Heart left ventricle (tissue), 16 donors: ENCODE results near the gene MYH7. TPM values are rescaled to one million over a fixed set of nuclear protein-coding genes. Genes with fewer than 3 reads are reported as not detected.

Source experiments
- ATAC-seq, 4 donors: fragments of 200-7000 bp; cut with Tn5 transposase; one replicate each; pipeline ENCODE4 v1.9.1; 2020 to 2022; ENCODE audit warnings: moderate library complexity in 4 of 4, mild to moderate bottlenecking in 3 of 4, moderate number of reproducible peaks in 1 of 4
- DNase-seq, 5 donors: peaks; one replicate each; pipeline ENCODE4 v3.0.0-alpha.2; 2020
- H3K27ac ChIP-seq, 12 donors: fragments of 200-600 bp; sonication (generic) in 4 of 12; one replicate each; pipeline versions ENCODE4 v1.5.0 to v1.8.0; 2016 to 2022; ENCODE audit warnings: mild to moderate bottlenecking in 2 of 12
- H3K27me3 ChIP-seq, 9 donors: fragments of 200-600 bp; sonication (generic) in 2 of 9; one replicate each; pipeline versions ENCODE4 v1.5.1 to v1.8.0; 2016 to 2022; ENCODE audit warnings: mild to moderate bottlenecking in 3 of 9
- H3K36me3 ChIP-seq, 9 donors: fragments of 200-600 bp; sonication (generic) in 2 of 9; one replicate each; pipeline versions ENCODE4 v1.5.0 to v1.8.0; 2018 to 2022; ENCODE audit warnings: mild to moderate bottlenecking in 2 of 9
- H3K4me1 ChIP-seq, 12 donors: fragments of 200-600 bp; sonication (generic) in 4 of 12; one replicate each; pipeline versions ENCODE4 v1.5.0 to v1.8.0; 2016 to 2022; ENCODE audit warnings: mild to moderate bottlenecking in 3 of 12
- H3K4me3 ChIP-seq, 12 donors: fragments of 200-600 bp; sonication (generic) in 4 of 12; one replicate each; pipeline versions ENCODE4 v1.5.0 to v1.8.0; 2017 to 2022; ENCODE audit warnings: mild to moderate bottlenecking in 9 of 12, moderate library complexity in 4 of 12
- H3K9me3 ChIP-seq, 12 donors: fragments of 200-600 bp; sonication (generic) in 4 of 12; one replicate each; pipeline versions ENCODE4 v1.5.0 to v1.8.0; 2016 to 2022; ENCODE audit warnings: mild to moderate bottlenecking in 1 of 12
- POLR2A ChIP-seq, 2 donors: fragments of 450-650 bp; IDR thresholded peaks; one replicate each; pipeline ENCODE4 v1.6.1; 2017; ENCODE audit warnings: antibody characterized with exemption in 2 of 2, mild to moderate bottlenecking in 2 of 2, moderate library complexity in 2 of 2
- whole genome bisulfite sequencing, 4 donors: extraction: QIAGEN DNeasy Blood & Tissue Kit in 2 of 4; methylation state at CpG; one replicate each; pipeline versions ENCODE4 v1.1.5 to v1.1.7; 2013 to 2018; 5-methylcytosine and 5-hydroxymethylcytosine counted together
- intact Hi-C, 10 donors: fragments of 100-400 bp; cut with DNase I; formaldehyde crosslinking; loops; one replicate each; pipeline versions ENCODE4 v1.11.1 to v1.14.2; 2022
- polyA plus RNA-seq, 2 donors: library from polyadenylated mRNA; stranded (reverse); fragments of 200-250 nt; gene quantifications; one replicate each; pipeline ENCODE4 v1.2.3, GENCODE V29; 2013
- total RNA-seq, 9 donors: library from RNA; depleted of rRNA in 2 of 9; stranded (reverse); fragments of >200 nt in 2 of 9; fragmentation: NEBNext Ultra II Directional in 3 of 9; extraction: Animal tissue kit (Norgen Biotek cat#: 25700) in 3 of 9; gene quantifications; one replicate each; pipeline versions ENCODE4 v1.1.0 to v1.2.4, GENCODE V29; 2016 to 2023
- TF ChIP-seq, protein P1 (sequence below), 12 donors: fragments of 200-600 bp; sonication (generic) in 4 of 12; IDR thresholded peaks; one replicate each; pipeline versions ENCODE4 v1.5.0 to v1.8.0; 2018 to 2022; ENCODE audit warnings: antibody characterized with exemption in 12 of 12, mild to moderate bottlenecking in 5 of 12
- donor health status: ischemic (EF 13 %, LVEDD 7.1; RV severe dilation, severe dysfunction).
- donor health status: healthy with polysubstance abuse.
- donor health status: DM: no; HTN: yes; CAD: no.
- donor health status: DM: no; HTN: no; CAD: no.
- donor health status: ischemic (EF 25% LVEDD 6.9; RV normal size, moderate dysfunction).
- donor health status: ischemic (EF 25% LVEDD 5.7; RV mildly dilated, moderate dysfunction).
- donor health status: healthy.
- donor health status: DM: yes; HTN: yes; CAD: no.
- donor health status: ischemic (EF 35%, LVEDD 5.7; RV mildly dilated, moderate dysfunction).
- donor health status: nonischemic (EF 11% LVEDD 7.7; RV severe dilation, severe dysfunction).
- donor health status: DM: yes; HTN: yes; CAD: no.
- donor health status: PGD.
- donor health status: ischemic (EF 29% LVEDD 5.4; RV normal size, mild dysfunction).
- donor health status: nonischemic (EF 23%, LVEDD 6.1; RV moderate dilation, normal function).

MYH7 gene
- total and polyA plus RNA-seq, 11 donors: 727 to 23,825 (median 14,589) TPM

DNA sequence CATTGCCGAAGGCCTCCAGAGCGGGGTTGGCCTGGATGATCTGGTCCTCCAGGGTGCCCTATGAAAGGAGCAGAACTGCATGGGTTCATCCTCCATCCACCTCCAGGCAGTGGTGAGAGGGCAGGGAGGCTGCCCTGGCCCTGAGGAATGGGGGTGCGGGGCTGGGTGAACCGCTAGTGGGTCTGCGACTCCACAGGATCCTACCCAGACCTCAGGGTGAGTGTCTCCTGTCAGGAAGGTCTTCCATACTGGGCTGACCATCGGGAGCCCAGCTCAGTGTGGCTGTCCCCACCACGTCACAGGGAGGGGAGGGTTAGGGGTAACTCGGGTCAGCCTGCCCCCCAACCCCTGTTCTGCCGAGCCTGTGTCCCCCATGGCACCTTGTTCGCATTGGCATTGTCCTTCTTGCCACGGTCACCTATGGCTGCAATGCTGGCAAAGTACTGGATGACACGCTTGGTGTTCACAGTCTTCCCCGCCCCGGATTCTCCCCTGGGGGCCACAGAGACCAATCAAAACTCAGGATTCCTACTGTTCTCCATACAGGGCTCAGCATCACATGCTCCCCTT, 31.0 kb downstream of the MYH7 start:
- peak in 2 of 5 donors; percentile 31 to 59 for DNase-seq

DNA sequence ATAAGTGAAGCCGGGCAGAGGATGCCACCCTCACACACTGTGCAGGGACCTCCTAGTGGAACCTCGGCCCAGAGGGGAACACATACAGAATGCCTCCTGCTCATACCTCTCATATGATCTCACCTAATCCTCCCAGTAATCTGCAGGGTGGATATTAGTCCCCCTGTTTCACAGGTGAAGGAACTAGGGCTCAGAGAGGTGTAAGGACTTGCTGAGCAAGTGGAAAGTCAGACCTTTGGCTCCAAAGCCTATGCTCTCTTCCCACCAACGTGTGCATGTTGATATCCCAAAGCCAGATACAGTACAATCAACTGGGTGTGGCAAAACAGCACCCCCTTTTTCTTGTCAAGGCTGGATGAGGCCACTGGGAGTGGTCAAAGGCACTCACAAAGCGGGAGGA, 31.6 kb downstream of the MYH7 start:
- H3K4me3 ChIP-seq: peak overlapping the region in 3 of 12 donors; percentile 38 to 45 (median 41)
- 39 to 65% (median 47%) methylated on average over 3 to 4 of the region's 4 CpGs for WGBS, 4 donors
- peaks cover 0 to 39% (median 0%) of the 10 kb centered on the region in 12 donors for H3K4me1 ChIP-seq
- intact Hi-C loops: no loop called here
- DNase-seq (peak in 1 of 5 donors; percentile 9), ATAC-seq (no peak)
- H3K9me3 ChIP-seq: no peaks in the 10 kb centered on the region
- H3K27me3 ChIP-seq: peaks cover 0 to 10% (median 0%) of the 10 kb centered on the region in 9 donors
- peak overlapping the region in 5 of 12 donors; percentile 49 to 91 (median 87) for H3K27ac ChIP-seq
- peaks cover 0 to 75% (median 8%) of the 10 kb centered on the region in 9 donors for H3K36me3 ChIP-seq
- TF ChIP-seq, protein P1, sequence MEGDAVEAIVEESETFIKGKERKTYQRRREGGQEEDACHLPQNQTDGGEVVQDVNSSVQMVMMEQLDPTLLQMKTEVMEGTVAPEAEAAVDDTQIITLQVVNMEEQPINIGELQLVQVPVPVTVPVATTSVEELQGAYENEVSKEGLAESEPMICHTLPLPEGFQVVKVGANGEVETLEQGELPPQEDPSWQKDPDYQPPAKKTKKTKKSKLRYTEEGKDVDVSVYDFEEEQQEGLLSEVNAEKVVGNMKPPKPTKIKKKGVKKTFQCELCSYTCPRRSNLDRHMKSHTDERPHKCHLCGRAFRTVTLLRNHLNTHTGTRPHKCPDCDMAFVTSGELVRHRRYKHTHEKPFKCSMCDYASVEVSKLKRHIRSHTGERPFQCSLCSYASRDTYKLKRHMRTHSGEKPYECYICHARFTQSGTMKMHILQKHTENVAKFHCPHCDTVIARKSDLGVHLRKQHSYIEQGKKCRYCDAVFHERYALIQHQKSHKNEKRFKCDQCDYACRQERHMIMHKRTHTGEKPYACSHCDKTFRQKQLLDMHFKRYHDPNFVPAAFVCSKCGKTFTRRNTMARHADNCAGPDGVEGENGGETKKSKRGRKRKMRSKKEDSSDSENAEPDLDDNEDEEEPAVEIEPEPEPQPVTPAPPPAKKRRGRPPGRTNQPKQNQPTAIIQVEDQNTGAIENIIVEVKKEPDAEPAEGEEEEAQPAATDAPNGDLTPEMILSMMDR (IDR thresholded peaks at IDR 0.05): no peak
- TF ChIP-seq POLR2A (IDR thresholded peaks at IDR 0.05): no peak

More for the DNA sequence above, 31.0 kb downstream of the MYH7 start:
- Histone ChIP-seq H3K27ac (peak overlapping the region in 7 of 12 donors; percentile 4 to 91 (median 82)), H3K4me3 (peak overlapping the region in 3 of 12 donors; percentile 38 to 45 (median 41)), H3K4me1 (peaks cover 0 to 44% (median 3%) of the 10 kb centered on the region in 12 donors), H3K27me3 (peaks cover 0 to 10% (median 0%) of the 10 kb centered on the region in 9 donors), H3K36me3 (peaks cover 0 to 70% (median 3%) of the 10 kb centered on the region in 9 donors), H3K9me3 (no peaks in the 10 kb centered on the region)
- TF ChIP-seq POLR2A (IDR thresholded peaks at IDR 0.05): no peak
- TF ChIP-seq, protein P1 (IDR thresholded peaks at IDR 0.05): no peak
- 50 to 62% (median 54%) methylated on average over 9 to 14 of the region's 14 CpGs for WGBS, 4 donors
- intact Hi-C loops: no loop called here
- peak in 1 of 4 donors; percentile 0 for ATAC-seq

DNA sequence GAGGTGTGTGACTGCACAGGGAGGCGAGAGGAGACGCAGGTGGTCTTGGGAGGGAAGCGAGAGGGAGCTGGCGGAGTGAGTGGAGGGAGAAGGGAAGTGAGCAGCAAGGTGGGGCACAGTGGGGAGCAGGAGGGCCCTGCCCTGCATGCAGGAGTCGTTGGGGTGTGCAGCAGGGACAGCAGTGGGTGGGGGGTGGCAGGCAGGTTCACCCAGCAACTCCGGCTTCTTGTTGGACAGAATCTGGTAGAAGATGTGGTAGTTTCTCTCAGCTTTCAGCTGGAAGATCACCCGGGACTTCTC, 32.4 kb downstream of the MYH7 start:
- no peak for TF ChIP-seq POLR2A (IDR thresholded peaks at IDR 0.05)
- TF ChIP-seq, protein P1 (IDR thresholded peaks at IDR 0.05): no peak
- WGBS, 4 donors: 53 to 60% (median 55%) methylated on average over 7 of the region's 7 CpGs
- Histone ChIP-seq H3K4me1 (peaks cover 0 to 32% (median 0%) of the 10 kb centered on the region in 12 donors), H3K27me3 (peaks cover 0 to 9% (median 0%) of the 10 kb centered on the region in 9 donors), H3K36me3 (peaks cover 0 to 83% (median 13%) of the 10 kb centered on the region in 9 donors), H3K9me3 (no peaks in the 10 kb centered on the region), H3K4me3 (peak overlapping the region in 1 of 12 donors; percentile 41), H3K27ac (peak overlapping the region in 4 of 12 donors; percentile 5 to 91 (median 48))
- DNase-seq (peak in 2 of 5 donors; percentile 11 to 41), ATAC-seq (no peak)
- intact Hi-C loops: no loop called here

DNA sequence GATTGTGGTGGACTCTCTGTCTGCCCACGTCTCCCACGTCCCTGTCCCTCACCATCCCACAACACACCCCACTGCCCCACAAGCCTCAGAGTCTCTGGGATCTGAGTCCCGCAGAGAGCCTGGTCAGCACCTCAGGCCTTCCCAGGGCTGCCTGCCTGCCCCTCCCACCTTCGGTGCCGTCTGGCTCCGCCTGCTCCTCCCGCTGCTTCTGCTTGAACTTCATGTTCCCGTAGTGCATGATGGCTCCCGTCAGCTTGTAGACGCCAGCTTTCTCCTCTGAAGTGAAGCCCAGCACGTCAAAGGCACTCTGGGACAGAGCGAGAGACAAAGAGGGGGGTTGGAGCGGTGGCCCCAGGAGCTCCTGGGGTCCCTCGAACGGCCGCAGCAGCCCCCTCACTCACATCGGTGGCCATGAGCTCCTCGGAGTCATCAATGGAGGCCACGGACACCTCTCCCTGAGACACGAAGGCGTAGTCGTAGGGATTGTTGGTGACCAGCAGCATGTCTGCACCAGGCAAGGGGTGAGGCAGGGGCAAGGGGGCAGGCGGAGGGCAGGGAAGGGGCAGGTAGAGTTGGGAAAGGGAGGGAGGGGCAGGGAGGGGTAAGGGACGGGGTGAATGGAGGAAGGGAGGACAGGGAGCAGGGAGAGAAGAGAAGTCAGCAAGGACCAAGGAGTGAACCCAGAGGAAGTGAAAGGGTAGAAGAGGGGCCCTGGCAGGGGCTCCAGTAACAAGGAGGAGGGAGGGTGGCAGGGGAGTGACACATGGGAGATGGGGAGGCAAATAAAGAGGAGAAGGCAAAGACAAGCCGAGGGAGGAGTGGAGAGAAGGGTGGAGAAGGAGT, 32.9 kb downstream of the MYH7 start:
- intact Hi-C loops: no loop called here
- peak in 2 of 5 donors; percentile 32 to 51 for DNase-seq
- peak overlapping the region in 1 of 12 donors; percentile 41 for H3K4me3 ChIP-seq
- ATAC-seq: peak in 2 of 4 donors; percentile 0 to 1
- peaks cover 0 to 29% (median 0%) of the 10 kb centered on the region in 12 donors for H3K4me1 ChIP-seq
- peaks cover 0 to 6% (median 0%) of the 10 kb centered on the region in 9 donors for H3K27me3 ChIP-seq
- H3K36me3 ChIP-seq: peaks cover 0 to 87% (median 16%) of the 10 kb centered on the region in 9 donors
- WGBS, 4 donors: 45 to 50% (median 46%) methylated on average over 21 to 25 of the region's 25 CpGs
- no peaks in the 10 kb centered on the region for H3K9me3 ChIP-seq
- H3K27ac ChIP-seq: peak overlapping the region in 4 of 12 donors; percentile 10 to 91 (median 62)
- TF ChIP-seq, protein P1 (IDR thresholded peaks at IDR 0.05): no peak
- no peak for TF ChIP-seq POLR2A (IDR thresholded peaks at IDR 0.05)
